HEK293 (cell line): Measurements from ENCODE around the gene CSMD2.

ENCODE experiments used
- CTCF ChIA-PET: fragments of 350-600 bp; formaldehyde crosslinking; extraction: SDS; loops from one replicate; lab custom pipeline; 2021; ENCODE audit warnings: antibody characterized with exemption; lab: Yijun Ruan, JAX
- POLR2A ChIA-PET: fragments of 300-600 bp; formaldehyde crosslinking; extraction: SDS; loops from one replicate; lab custom pipeline; 2020; ENCODE audit warnings: antibody characterized with exemption, inconsistent platforms; lab: Yijun Ruan, JAX
- H3K27ac ChIP-seq: fragments of 200-500 bp; sonication (Bioruptor generic); 2 replicates; pipeline ENCODE4 v1.5.1; 2014; ENCODE audit warnings: low read depth, low read length, control low read depth, inconsistent platforms; ENCODE audit errors: extremely low read depth
- H3K36me3 ChIP-seq, 2 experiments: fragments of 200-500 bp in 1 of 2; sonication (Bioruptor generic) in 1 of 2; 1 replicate in 1 of 2; 2 replicates in 1 of 2; pipeline ENCODE4 v1.5.1; 2014 to 2017; ENCODE audit warnings: inconsistent platforms in 2 of 2, low read length in 2 of 2; ENCODE audit not compliant: control insufficient read depth in 2 of 2, insufficient read depth in 1 of 2
- H3K4me1 ChIP-seq: fragments of 200-500 bp; sonication (Bioruptor generic); 2 replicates; pipeline ENCODE4 v1.5.1; 2014; ENCODE audit warnings: mild to moderate bottlenecking, low read length, inconsistent platforms; ENCODE audit not compliant: control insufficient read depth, insufficient read depth
- H3K4me3 ChIP-seq: 2 replicates; pipeline ENCODE4 v1.5.1; 2011; ENCODE audit warnings: low read depth, mild to moderate bottlenecking, control low read depth, low read length, moderate library complexity
- H3K9me3 ChIP-seq: fragments of 200-500 bp; sonication (Bioruptor generic); 2 replicates; pipeline ENCODE4 v1.5.1; 2014; ENCODE audit warnings: low read depth, low read length, inconsistent platforms; ENCODE audit not compliant: control insufficient read depth, insufficient read depth
- REPIN1 ChIP-seq: fragments of 450-650 bp; formaldehyde crosslinking; IDR thresholded peaks from 2 replicates; pipeline ENCODE4 v1.5.1; 2017; ENCODE audit warnings: missing biosample characterization, missing genetic modification characterization, low read depth
- ZBTB1 ChIP-seq: fragments of 450-650 bp; formaldehyde crosslinking; IDR thresholded peaks from 2 replicates; pipeline ENCODE4 v1.5.1; 2016; ENCODE audit warnings: missing biosample characterization, missing genetic modification characterization
- ZEB2 ChIP-seq: fragments of 450-650 bp; formaldehyde crosslinking; IDR thresholded peaks from 2 replicates; pipeline ENCODE4 v1.5.1; 2016; ENCODE audit warnings: missing biosample characterization, missing genetic modification characterization
- ZNF112 ChIP-seq: fragments of 450-650 bp; formaldehyde crosslinking; IDR thresholded peaks from 2 replicates; pipeline ENCODE4 v1.5.0; 2017; ENCODE audit warnings: missing biosample characterization, missing genetic modification characterization
- ZNF274 ChIP-seq, 2 experiments: fragments of 200-500 bp in 1 of 2; fragments of 450-650 bp in 1 of 2; sonication (Bioruptor generic) in 1 of 2; formaldehyde crosslinking in 1 of 2; IDR thresholded peaks; 2 replicates each; pipeline versions ENCODE4 v1.5.1 to v1.6.1; 2014 to 2016; ENCODE audit warnings: borderline replicate concordance in 1 of 2, inconsistent platforms in 1 of 2, low read length in 1 of 2, missing biosample characterization in 1 of 2, missing genetic modification characterization in 1 of 2
- ZNF416 ChIP-seq: fragments of 450-650 bp; formaldehyde crosslinking; IDR thresholded peaks from 2 replicates; pipeline ENCODE4 v1.5.1; 2016; ENCODE audit warnings: missing biosample characterization, missing genetic modification characterization
- ZNF48 ChIP-seq: fragments of 450-650 bp; formaldehyde crosslinking; IDR thresholded peaks from 2 replicates; pipeline ENCODE4 v1.5.1; 2016; ENCODE audit warnings: missing biosample characterization, missing genetic modification characterization
- ZNF629 ChIP-seq: fragments of 450-650 bp; formaldehyde crosslinking; IDR thresholded peaks from 2 replicates; pipeline ENCODE4 v1.5.1; 2017; ENCODE audit warnings: missing biosample characterization, missing genetic modification characterization
- TF ChIP-seq, protein P1 (sequence below): fragments of 450-650 bp; IDR thresholded peaks from 2 replicates; pipeline ENCODE4 v1.5.1; 2018; ENCODE audit warnings: missing biosample characterization, missing genetic modification characterization
- TF ChIP-seq, protein P2 (sequence below): fragments of 450-650 bp; formaldehyde crosslinking; IDR thresholded peaks from 2 replicates; pipeline ENCODE4 v1.5.1; 2017; ENCODE audit warnings: missing biosample characterization, missing genetic modification characterization
- TF ChIP-seq, protein P3 (sequence below): fragments of 450-650 bp; formaldehyde crosslinking; IDR thresholded peaks from 2 replicates; pipeline ENCODE4 v1.5.1; 2016; ENCODE audit warnings: missing biosample characterization, missing genetic modification characterization
- TF ChIP-seq, protein P4 (sequence below): fragments of 450-650 bp; formaldehyde crosslinking; IDR thresholded peaks from 2 replicates; pipeline ENCODE4 v1.5.1; 2017; ENCODE audit warnings: missing biosample characterization, mild to moderate bottlenecking, missing genetic modification characterization, moderate library complexity
- TF ChIP-seq, protein P5 (sequence below): fragments of 450-650 bp; formaldehyde crosslinking; IDR thresholded peaks from 2 replicates; pipeline ENCODE4 v1.5.1; 2016; ENCODE audit warnings: missing biosample characterization, missing genetic modification characterization
- TF ChIP-seq, protein P6 (sequence below): fragments of 450-650 bp; formaldehyde crosslinking; IDR thresholded peaks from 2 replicates; pipeline ENCODE4 v1.5.1; 2016; ENCODE audit warnings: missing biosample characterization, missing genetic modification characterization

The CSMD2 gene

DNA sequence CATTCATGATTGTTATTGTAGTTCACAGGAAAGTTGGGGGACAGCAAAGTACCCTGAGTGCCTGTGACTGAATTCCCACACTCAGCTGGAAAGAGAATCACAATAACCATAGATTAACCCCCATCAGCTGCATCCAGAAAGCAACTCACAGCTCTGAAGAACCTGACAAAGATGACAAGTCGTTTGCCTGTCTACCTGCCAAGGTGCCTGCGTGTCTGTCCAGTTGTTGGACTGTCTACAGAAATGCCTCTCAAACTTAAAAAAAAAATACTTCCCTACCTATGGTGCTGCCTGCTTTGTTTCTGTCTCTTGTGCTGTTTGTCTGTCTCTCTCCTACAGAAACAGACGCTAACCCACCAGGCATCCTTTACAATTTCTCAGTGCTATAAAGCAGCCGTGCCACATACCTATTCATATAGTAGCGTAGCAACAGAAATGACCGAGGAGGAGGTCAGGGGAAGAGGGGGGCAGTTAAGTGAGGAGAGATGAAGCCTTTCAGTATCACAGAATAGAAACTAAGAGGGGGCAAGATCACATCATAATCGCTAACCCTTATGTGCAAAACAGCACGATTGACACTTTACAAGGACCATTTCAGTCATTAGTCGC lies 455.8 kb downstream of the CSMD2 start:
- CTCF ChIA-PET = interaction anchor here (0.9 kb wide), 1 partner anchor 55 kb away, joined by 3 read pairs; no protein-coding TSS in a partner anchor
- H3K27ac ChIP-seq = no peak overlapping the region
- peaks cover 3% of the 10 kb centered on the region for H3K4me1 ChIP-seq
- no peak overlapping the region for H3K4me3 ChIP-seq
- H3K36me3 ChIP-seq = no peaks in the 10 kb centered on the region
- no peaks in the 10 kb centered on the region for H3K9me3 ChIP-seq
- TF ChIP-seq ZNF112 (tag by site-specific recombination) (no peak), ZNF274 (IDR thresholded peaks at IDR 0.05; ENCODE audit: low read length) (no peak), ZNF274 (tag by site-specific recombination; IDR thresholded peaks at IDR 0.05; ENCODE audit: borderline replicate concordance) (no peak), REPIN1 (tag by site-specific recombination) (no peak)
- TF ChIP-seq, protein P1, sequence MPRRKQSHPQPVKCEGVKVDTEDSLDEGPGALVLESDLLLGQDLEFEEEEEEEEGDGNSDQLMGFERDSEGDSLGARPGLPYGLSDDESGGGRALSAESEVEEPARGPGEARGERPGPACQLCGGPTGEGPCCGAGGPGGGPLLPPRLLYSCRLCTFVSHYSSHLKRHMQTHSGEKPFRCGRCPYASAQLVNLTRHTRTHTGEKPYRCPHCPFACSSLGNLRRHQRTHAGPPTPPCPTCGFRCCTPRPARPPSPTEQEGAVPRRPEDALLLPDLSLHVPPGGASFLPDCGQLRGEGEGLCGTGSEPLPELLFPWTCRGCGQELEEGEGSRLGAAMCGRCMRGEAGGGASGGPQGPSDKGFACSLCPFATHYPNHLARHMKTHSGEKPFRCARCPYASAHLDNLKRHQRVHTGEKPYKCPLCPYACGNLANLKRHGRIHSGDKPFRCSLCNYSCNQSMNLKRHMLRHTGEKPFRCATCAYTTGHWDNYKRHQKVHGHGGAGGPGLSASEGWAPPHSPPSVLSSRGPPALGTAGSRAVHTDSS (tag by site-specific recombination) = no peak
- POLR2A ChIA-PET = no interaction called here

DNA sequence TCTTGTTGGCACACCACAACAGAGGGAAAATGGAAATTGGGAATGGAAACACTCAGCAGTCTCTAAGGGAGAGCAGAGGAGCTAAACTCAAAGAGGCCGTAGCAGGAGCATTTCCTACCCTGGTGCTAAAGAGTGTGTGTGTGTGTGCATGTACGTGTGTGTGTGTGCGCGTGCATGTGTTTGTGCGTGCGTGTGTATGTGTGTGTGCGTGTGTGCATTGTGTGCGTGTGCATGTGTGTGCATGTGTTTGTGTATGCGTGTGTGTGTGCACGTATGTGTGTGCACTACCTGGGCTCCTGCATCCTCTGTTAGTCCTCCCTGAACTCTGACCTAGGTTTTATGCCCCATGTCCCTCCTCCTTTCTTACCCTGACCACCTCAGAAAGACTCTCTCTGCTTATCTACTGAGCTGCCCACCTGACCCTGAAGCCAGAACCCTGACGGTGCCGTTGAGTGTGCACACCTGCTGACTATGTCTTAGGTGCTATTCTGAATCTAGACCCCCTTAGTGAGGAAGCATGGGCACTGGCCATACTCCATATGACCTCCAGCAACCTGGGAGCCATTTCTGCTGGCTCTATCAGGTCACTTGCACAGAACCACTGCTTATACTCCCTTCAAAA lies 458.3 kb downstream of the CSMD2 start:
- Histone ChIP-seq H3K27ac (no peak overlapping the region), H3K4me1 (peaks cover 3% of the 10 kb centered on the region), H3K9me3 (no peaks in the 10 kb centered on the region), H3K4me3 (no peak overlapping the region), H3K36me3 (no peaks in the 10 kb centered on the region)
- CTCF ChIA-PET = interaction anchor here (0.8 kb wide), 1 partner anchor 356 kb away, joined by 3 read pairs; no protein-coding TSS in a partner anchor
- TF ChIP-seq, protein P2, sequence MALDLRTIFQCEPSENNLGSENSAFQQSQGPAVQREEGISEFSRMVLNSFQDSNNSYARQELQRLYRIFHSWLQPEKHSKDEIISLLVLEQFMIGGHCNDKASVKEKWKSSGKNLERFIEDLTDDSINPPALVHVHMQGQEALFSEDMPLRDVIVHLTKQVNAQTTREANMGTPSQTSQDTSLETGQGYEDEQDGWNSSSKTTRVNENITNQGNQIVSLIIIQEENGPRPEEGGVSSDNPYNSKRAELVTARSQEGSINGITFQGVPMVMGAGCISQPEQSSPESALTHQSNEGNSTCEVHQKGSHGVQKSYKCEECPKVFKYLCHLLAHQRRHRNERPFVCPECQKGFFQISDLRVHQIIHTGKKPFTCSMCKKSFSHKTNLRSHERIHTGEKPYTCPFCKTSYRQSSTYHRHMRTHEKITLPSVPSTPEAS = peak; percentile 92
- TF ChIP-seq ZNF629 (tag by site-specific recombination) = no peak
- POLR2A ChIA-PET = no interaction called here

DNA sequence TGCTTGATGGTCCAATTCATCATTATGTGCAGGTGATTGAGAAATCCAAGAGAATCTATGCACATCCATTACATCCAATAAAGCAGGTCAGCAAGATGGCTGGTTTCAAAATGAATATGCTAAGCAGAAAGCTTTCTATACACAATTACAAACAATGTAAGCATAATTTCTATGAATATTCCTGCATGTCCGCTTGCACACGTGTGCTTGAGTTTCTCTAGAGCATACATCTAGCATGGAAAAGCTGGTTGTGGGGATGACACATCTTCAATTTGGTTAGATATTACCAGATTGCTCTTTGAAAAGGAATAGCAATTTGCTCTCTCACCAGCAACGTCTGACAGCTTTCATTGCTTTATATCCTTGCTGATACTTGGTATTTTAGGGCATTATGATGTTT lies 461.6 kb downstream of the CSMD2 start:
- H3K4me3 ChIP-seq = no peak overlapping the region
- H3K9me3 ChIP-seq = no peaks in the 10 kb centered on the region
- TF ChIP-seq ZNF416 (tag by site-specific recombination) (no peak), ZBTB1 (tag by site-specific recombination) (no peak), ZEB2 (tag by site-specific recombination) (no peak), ZNF274 (IDR thresholded peaks at IDR 0.05; ENCODE audit: low read length) (no peak), ZNF274 (tag by site-specific recombination; IDR thresholded peaks at IDR 0.05; ENCODE audit: borderline replicate concordance) (no peak), ZNF48 (tag by site-specific recombination) (no peak)
- TF ChIP-seq, protein P3, sequence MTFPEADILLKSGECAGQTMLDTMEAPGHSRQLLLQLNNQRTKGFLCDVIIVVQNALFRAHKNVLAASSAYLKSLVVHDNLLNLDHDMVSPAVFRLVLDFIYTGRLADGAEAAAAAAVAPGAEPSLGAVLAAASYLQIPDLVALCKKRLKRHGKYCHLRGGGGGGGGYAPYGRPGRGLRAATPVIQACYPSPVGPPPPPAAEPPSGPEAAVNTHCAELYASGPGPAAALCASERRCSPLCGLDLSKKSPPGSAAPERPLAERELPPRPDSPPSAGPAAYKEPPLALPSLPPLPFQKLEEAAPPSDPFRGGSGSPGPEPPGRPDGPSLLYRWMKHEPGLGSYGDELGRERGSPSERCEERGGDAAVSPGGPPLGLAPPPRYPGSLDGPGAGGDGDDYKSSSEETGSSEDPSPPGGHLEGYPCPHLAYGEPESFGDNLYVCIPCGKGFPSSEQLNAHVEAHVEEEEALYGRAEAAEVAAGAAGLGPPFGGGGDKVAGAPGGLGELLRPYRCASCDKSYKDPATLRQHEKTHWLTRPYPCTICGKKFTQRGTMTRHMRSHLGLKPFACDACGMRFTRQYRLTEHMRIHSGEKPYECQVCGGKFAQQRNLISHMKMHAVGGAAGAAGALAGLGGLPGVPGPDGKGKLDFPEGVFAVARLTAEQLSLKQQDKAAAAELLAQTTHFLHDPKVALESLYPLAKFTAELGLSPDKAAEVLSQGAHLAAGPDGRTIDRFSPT (tag by site-specific recombination) = no peak
- TF ChIP-seq, protein P4, sequence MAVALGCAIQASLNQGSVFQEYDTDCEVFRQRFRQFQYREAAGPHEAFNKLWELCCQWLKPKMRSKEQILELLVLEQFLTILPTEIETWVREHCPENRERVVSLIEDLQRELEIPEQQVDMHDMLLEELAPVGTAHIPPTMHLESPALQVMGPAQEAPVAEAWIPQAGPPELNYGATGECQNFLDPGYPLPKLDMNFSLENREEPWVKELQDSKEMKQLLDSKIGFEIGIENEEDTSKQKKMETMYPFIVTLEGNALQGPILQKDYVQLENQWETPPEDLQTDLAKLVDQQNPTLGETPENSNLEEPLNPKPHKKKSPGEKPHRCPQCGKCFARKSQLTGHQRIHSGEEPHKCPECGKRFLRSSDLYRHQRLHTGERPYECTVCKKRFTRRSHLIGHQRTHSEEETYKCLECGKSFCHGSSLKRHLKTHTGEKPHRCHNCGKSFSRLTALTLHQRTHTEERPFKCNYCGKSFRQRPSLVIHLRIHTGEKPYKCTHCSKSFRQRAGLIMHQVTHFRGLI = no peak
- TF ChIP-seq, protein P5, sequence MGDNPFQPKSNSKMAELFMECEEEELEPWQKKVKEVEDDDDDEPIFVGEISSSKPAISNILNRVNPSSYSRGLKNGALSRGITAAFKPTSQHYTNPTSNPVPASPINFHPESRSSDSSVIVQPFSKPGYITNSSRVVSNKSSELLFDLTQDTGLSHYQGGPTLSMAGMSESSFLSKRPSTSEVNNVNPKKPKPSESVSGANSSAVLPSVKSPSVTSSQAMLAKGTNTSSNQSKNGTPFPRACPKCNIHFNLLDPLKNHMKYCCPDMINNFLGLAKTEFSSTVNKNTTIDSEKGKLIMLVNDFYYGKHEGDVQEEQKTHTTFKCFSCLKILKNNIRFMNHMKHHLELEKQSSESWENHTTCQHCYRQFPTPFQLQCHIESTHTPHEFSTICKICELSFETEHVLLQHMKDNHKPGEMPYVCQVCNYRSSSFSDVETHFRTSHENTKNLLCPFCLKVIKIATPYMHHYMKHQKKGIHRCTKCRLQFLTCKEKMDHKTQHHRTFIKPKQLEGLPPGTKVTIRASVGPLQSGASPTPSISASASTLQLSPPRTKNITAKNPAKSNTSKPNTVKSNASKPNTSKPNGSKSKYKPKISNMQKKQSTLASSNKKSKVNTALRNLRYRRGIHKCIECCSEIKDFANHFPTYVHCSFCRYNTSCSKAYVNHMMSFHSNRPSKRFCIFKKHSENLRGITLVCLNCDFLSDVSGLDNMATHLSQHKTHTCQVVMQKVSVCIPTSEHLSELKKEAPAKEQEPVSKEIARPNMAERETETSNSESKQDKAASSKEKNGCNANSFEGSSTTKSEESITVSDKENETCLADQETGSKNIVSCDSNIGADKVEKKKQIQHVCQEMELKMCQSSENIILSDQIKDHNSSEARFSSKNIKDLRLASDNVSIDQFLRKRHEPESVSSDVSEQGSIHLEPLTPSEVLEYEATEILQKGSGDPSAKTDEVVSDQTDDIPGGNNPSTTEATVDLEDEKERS (tag by site-specific recombination) = no peak
- TF ChIP-seq, protein P6, sequence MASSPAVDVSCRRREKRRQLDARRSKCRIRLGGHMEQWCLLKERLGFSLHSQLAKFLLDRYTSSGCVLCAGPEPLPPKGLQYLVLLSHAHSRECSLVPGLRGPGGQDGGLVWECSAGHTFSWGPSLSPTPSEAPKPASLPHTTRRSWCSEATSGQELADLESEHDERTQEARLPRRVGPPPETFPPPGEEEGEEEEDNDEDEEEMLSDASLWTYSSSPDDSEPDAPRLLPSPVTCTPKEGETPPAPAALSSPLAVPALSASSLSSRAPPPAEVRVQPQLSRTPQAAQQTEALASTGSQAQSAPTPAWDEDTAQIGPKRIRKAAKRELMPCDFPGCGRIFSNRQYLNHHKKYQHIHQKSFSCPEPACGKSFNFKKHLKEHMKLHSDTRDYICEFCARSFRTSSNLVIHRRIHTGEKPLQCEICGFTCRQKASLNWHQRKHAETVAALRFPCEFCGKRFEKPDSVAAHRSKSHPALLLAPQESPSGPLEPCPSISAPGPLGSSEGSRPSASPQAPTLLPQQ (tag by site-specific recombination) = no peak
- TF ChIP-seq, all 188 proteins: peak for 0
- CTCF ChIA-PET = interaction anchor here (0.6 to 1.5 kb wide), 3 partner anchors 31 to 403 kb away, joined by 3 read pairs; no protein-coding TSS in a partner anchor
- H3K27ac ChIP-seq = no peak overlapping the region
- POLR2A ChIA-PET = no interaction called here
- no peaks in the 10 kb centered on the region for H3K36me3 ChIP-seq
- no peaks in the 10 kb centered on the region for H3K4me1 ChIP-seq
